Measurements from ENCODE around the gene NCF2.
A peak's percentile ranks its signal among the peaks of the same experiment; 100 is the strongest.

The NCF2 gene

DNA sequence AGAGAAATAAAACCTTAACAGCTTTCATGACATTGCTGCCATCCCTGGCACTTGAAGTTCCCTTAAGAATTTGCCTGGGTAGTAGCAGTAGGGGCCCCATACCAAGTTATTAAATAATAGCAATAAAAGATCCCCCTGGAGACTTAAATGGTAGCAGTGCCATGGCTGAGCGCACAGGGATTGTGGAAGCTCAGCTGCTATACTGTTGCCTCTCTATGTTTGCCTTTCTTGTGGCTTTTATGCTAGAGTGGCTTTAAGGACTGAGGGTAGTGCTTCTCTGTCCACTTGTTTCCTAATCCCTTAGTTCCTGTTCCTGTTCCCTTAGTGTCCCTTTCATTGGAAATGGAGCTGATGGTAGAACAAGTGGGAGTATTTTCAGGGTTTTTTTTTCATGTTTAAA, 42.1 kb downstream of the NCF2 start:
- DNase-seq = no peak

GRCh38 chr1:183546427-183546826, 43.8 kb downstream of the NCF2 start:
- no peak for DNase-seq

DNA sequence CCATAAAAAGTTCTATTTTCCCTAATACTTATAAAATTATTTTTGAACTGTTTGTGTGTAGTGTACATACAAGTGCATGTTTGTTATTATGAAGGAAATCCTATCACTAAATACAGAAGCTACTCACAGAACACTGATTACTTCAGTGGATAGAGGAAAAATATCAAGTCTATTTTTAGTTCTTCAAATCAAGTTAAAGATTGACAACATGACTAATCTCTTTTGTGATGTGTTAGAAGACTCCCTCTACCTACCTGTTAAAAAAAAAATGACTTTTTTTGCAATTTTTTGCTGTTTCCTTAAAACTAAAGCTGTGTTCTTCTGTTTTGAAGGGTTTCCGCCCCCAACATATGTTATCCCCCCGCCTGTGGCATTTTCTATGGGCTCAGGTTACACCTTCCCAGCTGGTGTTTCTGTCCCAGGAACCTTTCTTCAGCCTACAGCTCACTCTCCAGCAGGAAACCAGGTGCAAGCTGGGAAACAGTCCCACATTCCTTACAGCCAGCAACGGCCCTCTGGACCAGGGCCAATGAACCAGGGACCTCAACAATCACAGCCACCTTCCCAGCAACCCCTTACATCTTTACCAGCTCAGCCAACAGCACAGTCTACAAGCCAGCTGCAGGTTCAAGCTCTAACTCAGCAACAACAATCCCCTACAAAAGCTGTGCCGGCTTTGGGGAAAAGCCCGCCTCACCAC, 45.5 kb downstream of the NCF2 start:
- no peak for DNase-seq

DNA sequence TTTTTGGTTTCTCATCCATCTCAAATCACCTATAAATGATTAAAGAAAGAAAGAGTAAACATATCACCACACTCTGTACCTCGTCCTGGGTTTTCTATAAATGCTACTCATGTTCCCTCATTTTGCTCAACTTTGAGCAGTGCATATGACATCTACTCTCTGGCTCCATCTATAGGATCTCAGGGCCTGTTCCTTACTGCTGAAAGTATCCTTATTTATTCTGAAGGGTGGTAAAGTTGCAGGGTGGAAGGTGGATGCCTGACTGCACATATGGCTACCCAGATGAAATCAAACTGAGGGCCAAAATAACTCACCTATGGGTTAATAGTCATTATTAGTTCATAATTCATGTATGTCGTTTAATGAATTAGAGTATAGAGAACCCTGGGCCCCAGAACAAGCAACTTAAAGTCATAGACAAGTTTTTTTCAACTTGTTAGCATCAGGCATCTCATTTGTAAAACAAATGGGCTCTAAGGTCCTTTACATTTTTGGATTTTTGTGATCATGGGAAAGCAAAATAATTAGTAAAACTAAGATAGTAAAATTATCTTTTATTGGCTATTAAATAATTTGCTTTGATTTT, 46.5 kb downstream of the NCF2 start:
- peak; percentile 3 for DNase-seq

GRCh38 chr1:183537405-183537804, 52.9 kb downstream of the NCF2 start:
- no peak for DNase-seq

DNA sequence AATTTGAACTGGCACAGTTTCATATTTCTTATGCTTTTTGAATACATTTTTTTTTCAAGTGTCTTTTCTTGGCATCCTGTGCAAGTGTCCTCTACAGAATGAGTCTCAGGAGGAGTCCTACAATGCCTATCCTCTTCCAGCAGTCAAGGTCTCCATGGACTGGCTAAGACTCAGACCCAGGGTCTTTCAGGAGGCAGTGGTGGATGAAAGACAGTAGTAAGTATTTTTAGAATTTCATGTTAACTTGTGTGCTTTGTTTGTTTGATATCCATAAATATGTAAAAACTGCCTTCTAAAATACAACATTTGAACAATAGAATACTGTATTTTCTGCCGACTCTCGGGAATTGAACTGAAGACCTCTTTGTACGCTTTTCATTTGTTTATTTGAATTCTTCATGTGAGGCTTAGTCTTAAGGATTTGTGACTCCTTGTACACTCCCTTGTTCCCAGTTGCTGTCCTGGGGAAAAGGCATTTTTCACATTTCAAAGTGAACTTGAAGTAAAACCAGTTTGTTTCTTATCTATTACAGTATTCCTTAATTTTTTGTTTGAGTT, 56.6 kb downstream of the NCF2 start:
- no peak for DNase-seq

- no peak for DNase-seq
Measured at GRCh38 chr1:183528577-183528976, 61.7 kb downstream of the NCF2 start.

DNA sequence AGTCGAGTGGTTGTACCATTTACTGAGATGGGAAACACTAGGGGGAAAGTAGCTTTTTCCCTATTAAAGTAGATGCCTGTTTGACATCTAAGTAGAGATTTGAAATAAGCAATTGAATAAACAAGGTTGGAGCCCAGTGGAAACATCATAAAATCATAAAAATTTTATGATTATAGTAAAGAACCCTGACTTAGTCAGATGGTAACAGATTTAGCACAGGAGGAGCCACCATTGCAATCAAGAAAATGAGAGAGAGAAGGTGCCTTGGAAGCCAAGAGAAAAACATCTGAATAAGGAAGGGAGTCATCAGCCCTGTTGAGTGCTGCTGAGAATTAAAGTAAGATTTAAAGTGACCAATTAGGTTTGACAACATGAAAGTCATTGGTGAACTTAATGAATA, 68.2 kb downstream of the NCF2 start:
- no peak for DNase-seq

GRCh38 chr1:183520379-183520778, 69.9 kb downstream of the NCF2 start:
- DNase-seq = no peak

DNA sequence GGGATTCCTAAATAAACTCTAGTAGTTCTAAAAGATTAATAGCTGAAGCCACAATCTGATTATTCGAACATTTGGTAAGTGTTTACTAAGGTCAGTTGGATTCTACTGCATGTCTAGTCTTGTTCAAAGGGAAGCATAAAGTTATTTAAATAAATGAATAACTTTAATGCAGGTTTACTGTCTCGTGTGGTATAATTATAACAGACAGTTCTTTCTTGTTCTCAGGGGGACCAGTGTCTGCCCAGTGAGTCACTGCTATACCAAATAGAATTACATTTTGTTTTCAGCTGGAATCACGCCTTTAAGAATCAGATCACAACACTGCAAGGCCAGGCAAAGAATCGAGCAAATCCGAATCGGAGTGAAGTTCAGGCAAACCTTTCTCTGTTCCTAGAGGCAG, 72.9 kb downstream of the NCF2 start:
- no peak for DNase-seq

DNA sequence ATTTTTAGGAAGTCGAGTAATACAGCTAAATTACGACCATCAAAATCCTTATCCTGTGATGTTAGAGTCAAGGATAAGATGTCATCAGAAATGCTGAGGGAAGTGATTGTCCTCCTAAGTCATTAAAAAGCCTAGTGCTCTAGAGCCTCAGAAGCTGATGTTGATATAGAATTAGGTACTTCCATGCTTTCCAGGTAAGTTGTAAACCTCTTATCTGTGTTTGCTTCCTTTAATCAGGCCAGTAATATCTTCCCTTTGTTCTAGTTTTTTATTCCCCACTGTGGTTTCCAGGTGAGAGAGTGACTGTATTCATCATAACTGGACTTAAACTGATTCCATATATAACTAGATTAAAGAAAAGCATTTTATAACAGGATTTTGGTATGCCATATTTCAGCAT, 73.5 kb downstream of the NCF2 start:
- DNase-seq = no peak

DNA sequence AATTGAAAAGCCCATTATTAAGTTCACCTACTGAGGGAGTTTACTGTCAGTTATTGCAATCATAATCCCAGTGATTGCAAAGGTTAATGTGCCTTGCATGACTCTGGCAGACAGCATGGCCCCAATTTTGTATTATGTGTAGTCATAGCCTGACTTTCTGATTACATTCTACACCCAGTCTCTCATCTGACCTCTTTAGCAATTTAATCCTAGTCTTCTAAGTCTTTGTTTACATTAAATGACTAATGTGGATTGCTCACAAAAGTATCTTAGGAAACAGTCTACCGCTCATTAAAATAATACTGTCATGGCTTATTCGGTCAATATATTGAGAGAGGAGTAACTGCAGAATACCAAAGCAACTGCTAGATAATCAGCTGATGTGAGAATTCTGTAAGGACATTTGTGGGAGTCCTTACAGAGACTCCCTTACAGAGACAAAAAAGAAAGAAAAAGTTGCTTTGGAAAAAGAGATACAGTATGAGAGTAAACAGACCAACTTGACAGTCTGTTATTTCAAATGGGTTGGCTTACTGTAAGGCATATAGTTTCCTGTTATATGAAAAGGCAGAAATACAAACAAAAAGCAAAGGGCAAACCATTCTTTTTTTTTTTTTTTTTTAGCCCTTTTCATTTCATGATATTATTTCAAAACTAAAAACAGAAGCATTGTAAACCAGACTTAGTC, 75.1 kb downstream of the NCF2 start:
- DNase-seq = no peak

DNA sequence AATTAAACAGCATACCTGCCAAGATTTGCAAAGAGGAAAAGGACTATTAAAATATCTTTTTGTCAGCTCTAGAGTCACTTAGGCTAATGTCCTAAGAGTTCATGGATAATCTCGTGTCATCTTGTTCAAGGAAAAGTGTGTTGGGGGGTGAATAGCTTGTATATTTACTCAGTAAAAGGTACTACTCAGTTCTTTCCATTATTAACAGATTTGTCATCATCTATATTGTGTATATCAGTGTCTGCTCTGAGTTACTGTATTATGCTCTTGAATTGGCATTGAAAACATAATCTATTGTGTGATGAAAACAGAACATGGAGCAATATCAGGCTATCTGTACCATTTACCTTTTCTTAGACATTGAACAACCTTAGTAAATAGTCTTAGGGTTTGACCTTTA, 76.0 kb downstream of the NCF2 start:
- DNase-seq = no peak

GRCh38 chr1:183512450-183512849, 77.8 kb downstream of the NCF2 start:
- DNase-seq = no peak

GRCh38 chr1:183508694-183509093, 81.6 kb downstream of the NCF2 start:
- DNase-seq = no peak

- DNase-seq = no peak
Measured at GRCh38 chr1:183506561-183506960, 83.7 kb downstream of the NCF2 start.
